GM18858 (cell line): ENCODE data around the gene ZSCAN23.
"Not testable (repeated sequence)": the region's sequence is repeated elsewhere in the genome, so short reads cannot be mapped to it uniquely, and the experiment has no call there.

Experiments used
- ATAC-seq: cut with Tn5 transposase; IDR thresholded peaks from one replicate; pipeline ENCODE4 v1.9.1; 2021; ENCODE audit not compliant: unreplicated experiment

Gene ZSCAN23

GRCh38 chr6:28443112-28443773 is at the start of gene ZSCAN23:
ZSCAN23 (minus strand) TSS chr6:28443491; CDS start chr6:28436266, 7,225 bp downstream.
- peak; percentile 86 for ATAC-seq

- ATAC-seq = no peak
Measured at GRCh38 chr6:28491984-28492317, 48.7 kb upstream of the ZSCAN23 start.

GRCh38 chr6:28490205-28490890 is 47.1 kb upstream of the ZSCAN23 start:
- no peak for ATAC-seq

GRCh38 chr6:28489366-28490204 is 46.3 kb upstream of the ZSCAN23 start:
- ATAC-seq = no peak

- ATAC-seq = no peak
Measured at GRCh38 chr6:28488916-28489365, 45.6 kb upstream of the ZSCAN23 start.

GRCh38 chr6:28486988-28487742 is 43.9 kb upstream of the ZSCAN23 start:
- no peak for ATAC-seq

GRCh38 chr6:28486533-28486932 is 43.2 kb upstream of the ZSCAN23 start:
- no peak for ATAC-seq

- ATAC-seq = no peak
Measured at GRCh38 chr6:28485482-28485881, 42.2 kb upstream of the ZSCAN23 start.

GRCh38 chr6:28480253-28480932 is 37.1 kb upstream of the ZSCAN23 start:
- no peak for ATAC-seq

GRCh38 chr6:28478518-28478917 is 35.2 kb upstream of the ZSCAN23 start:
- no peak for ATAC-seq

- ATAC-seq = no peak
Measured at GRCh38 chr6:28474441-28475219, 31.3 kb upstream of the ZSCAN23 start.

GRCh38 chr6:28469153-28469745 is 26.0 kb upstream of the ZSCAN23 start:
- not testable (repeated sequence) for ATAC-seq

- no peak for ATAC-seq
Measured at GRCh38 chr6:28468056-28468455, 24.8 kb upstream of the ZSCAN23 start.

GRCh38 chr6:28462401-28462800 is 19.1 kb upstream of the ZSCAN23 start:
- ATAC-seq = no peak

- no peak for ATAC-seq
Measured at GRCh38 chr6:28458568-28458967, 15.3 kb upstream of the ZSCAN23 start.

- ATAC-seq = no peak
Measured at GRCh38 chr6:28449056-28449455, 5.8 kb upstream of the ZSCAN23 start.

- not testable (repeated sequence) for ATAC-seq
Measured at GRCh38 chr6:28447512-28447906, 4.2 kb upstream of the ZSCAN23 start.

- ATAC-seq = no peak
Measured at GRCh38 chr6:28446818-28447511, 3.7 kb upstream of the ZSCAN23 start.

- ATAC-seq = not testable (repeated sequence)
Measured at GRCh38 chr6:28444759-28445158, 1.5 kb upstream of the ZSCAN23 start.
